Measurements from ENCODE around the gene DMPK.

The DMPK gene

DNA sequence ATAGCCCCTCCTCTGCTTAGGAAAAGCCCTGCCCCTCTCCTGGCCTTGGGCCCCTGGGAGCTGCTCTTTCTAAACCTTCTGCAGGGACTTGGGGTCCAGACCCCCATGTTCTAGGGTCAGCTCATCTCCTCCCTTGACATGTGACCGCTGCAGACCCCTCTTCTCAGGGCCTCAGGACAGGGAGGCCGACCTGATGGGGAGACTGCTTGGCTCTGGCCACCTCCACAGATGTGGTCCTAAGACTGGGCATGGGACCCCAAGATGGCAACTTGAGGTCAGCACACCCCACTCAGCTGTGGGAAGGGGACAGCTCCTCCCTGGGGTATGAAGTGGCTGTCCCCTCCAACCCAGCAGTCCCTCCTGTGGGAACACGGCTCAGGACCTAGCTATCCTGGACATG lies 9.4 kb downstream of the DMPK start:
- DNase-seq (ENCODE audit: insufficient read length, low spot score) (no peak), FAIRE-seq (no peak)
- TF ChIP-seq, protein P1, sequence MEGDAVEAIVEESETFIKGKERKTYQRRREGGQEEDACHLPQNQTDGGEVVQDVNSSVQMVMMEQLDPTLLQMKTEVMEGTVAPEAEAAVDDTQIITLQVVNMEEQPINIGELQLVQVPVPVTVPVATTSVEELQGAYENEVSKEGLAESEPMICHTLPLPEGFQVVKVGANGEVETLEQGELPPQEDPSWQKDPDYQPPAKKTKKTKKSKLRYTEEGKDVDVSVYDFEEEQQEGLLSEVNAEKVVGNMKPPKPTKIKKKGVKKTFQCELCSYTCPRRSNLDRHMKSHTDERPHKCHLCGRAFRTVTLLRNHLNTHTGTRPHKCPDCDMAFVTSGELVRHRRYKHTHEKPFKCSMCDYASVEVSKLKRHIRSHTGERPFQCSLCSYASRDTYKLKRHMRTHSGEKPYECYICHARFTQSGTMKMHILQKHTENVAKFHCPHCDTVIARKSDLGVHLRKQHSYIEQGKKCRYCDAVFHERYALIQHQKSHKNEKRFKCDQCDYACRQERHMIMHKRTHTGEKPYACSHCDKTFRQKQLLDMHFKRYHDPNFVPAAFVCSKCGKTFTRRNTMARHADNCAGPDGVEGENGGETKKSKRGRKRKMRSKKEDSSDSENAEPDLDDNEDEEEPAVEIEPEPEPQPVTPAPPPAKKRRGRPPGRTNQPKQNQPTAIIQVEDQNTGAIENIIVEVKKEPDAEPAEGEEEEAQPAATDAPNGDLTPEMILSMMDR (IDR thresholded peaks at IDR 0.05; ENCODE audit: insufficient read depth, missing control alignments) = no peak

DNA sequence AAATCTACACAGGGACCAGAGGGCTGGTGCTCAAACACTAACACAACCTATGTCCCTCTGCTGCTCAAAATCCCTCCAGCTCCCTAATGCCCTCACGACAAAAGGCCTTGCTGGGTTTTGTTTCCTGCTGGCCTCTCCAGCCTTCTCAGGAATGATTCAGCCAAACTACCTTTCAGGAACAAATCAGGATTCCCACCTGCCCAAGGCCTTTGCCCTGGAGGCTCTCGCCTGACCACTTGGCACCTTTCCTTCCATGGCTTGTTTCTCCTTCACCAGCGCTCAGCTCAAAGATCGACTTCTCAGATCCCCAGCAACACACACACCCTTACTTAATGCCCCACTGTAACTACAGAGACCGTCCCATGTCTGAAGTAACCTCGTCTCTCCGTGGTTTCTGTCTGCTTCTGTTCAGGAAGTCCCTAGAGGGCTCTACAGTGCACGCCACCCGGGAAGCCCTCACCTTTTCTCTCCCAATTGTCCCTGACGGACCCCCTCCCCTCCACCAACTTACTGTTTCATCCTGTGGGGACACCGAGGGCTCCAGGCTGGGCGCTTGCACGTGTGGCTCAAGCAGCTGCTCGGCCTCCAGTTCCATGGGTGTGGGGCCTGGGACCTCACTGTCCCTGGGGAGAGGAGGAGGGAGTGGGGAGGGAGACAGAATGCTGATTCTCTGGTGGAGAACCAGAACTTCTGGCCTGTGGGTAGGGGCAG lies 10.0 kb downstream of the DMPK start:
- no peak for DNase-seq (ENCODE audit: insufficient read length, low spot score)
- FAIRE-seq = no peak
- TF ChIP-seq, protein P1 (IDR thresholded peaks at IDR 0.05; ENCODE audit: insufficient read depth, missing control alignments) = no peak

DNA sequence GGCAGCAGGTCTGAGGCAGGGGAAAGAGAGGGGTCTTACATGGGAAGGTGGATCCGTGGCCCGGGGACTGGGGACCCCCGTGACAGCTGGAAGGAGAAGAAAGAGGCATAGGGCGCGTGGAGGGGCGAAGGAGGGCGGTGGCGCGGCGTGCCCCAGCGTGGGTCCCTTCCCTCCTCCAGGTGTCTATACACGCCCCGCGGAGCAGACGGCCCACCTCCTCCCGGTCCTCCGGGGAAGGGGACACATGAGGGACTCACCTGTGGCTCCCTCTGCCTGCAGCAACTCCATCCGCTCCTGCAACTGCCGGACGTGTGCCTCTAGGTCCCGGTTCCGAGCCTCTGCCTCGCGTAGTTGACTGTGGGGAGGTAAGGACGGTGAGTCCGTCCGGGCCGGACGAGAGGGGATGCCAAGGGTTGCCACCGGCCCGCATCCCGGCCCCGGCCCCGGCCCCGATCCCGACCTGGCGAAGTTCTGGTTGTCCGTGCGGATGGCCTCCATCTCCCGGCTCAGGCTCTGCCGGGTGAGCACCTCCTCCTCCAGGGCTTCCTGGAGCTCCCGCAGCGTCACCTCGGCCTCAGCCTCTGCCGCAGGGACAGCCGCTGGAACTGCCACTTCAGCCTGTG lies 10.9 kb downstream of the DMPK start:
- TF ChIP-seq, protein P1 (IDR thresholded peaks at IDR 0.05; ENCODE audit: insufficient read depth, missing control alignments) = no peak
- FAIRE-seq = no peak
- DNase-seq (ENCODE audit: insufficient read length, low spot score) = no peak

DNA sequence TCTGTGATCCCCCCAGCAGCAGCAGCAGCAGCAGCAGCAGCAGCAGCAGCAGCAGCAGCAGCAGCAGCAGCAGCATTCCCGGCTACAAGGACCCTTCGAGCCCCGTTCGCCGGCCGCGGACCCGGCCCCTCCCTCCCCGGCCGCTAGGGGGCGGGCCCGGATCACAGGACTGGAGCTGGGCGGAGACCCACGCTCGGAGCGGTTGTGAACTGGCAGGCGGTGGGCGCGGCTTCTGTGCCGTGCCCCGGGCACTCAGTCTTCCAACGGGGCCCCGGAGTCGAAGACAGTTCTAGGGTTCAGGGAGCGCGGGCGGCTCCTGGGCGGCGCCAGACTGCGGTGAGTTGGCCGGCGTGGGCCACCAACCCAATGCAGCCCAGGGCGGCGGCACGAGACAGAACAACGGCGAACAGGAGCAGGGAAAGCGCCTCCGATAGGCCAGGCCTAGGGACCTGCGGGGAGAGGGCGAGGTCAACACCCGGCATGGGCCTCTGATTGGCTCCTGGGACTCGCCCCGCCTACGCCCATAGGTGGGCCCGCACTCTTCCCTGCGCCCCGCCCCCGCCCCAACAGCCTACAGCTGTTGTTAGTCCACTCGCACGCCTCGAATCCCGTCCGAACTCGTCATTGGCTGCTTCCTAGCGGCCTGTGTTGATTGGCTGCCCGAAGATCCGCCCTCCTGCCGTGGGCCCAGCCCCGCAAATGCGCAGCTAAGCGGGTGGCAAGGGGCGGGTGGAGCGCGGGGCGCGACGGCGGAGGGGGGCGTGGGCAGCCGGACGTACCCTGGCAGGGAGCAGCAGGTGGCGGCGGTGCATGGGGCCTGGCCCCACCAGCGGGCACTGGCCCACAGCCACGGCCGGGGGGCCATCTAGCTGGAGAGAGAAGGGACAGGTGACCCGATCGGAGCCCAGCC lies 11.8 kb downstream of the DMPK start:
- DNase-seq (ENCODE audit: insufficient read length, low spot score) (peak; percentile 98), FAIRE-seq (no peak)
- TF ChIP-seq, protein P1 (IDR thresholded peaks at IDR 0.05; ENCODE audit: insufficient read depth, missing control alignments) = peak; percentile 65

DNA sequence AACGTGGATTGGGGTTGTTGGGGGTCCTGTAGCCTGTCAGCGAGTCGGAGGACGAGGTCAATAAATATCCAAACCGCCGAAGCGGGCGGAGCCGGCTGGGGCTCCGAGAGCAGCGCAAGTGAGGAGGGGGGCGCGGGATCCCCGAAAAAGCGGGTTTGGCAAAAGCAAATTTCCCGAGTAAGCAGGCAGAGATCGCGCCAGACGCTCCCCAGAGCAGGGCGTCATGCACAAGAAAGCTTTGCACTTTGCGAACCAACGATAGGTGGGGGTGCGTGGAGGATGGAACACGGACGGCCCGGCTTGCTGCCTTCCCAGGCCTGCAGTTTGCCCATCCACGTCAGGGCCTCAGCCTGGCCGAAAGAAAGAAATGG lies 12.5 kb downstream of the DMPK start:
- DNase-seq (ENCODE audit: insufficient read length, low spot score) = no peak
- FAIRE-seq = no peak
- TF ChIP-seq, protein P1 (IDR thresholded peaks at IDR 0.05; ENCODE audit: insufficient read depth, missing control alignments) = no peak

DNA sequence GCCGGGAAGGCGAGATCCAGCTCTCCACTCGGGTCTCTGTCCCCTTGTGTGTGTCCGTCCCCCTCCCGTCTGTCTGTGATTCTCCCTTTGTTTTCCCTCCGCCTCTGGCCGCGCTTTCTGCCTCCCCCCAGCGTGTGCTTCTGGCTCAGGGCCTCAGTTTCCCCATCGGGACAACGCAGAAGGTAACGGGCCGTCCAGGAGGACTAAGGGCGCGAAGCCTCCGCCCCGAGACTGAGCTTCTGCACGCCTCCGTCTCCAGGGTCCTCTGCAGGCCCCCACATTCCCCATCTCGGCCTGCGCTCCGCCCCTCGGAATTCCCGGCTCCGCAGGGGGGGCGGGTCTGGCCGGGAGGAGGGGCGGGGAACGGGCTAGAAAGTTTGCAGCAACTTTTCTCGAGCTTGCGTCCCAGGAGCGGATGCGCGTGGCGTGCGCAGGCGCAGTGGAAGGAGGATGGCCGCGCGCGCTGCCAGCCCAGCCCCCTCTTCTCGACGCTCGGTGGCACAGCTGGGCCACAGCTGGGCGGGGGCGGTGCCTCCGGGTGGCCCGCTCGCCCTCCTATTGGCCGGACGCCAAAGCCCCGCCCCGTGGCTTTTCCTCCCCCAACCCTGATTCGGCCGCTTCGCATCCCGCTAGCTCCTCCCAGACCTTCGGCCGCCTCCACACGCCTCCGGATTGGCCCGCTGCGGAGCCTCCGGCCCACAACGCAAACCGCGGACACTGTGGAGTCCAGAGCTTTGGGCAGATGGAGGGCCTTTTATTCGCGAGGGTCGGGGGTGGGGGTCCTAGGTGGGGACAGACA lies 13.1 kb downstream of the DMPK start, which contains the start of gene SIX5:
TSS of gene SIX5 (minus strand) at position 269 of the 799 bp plus-strand sequence. CDS start 408 bp downstream, outside the sequence.
- DNase-seq (ENCODE audit: insufficient read length, low spot score) (peak; percentile 93), FAIRE-seq (no peak)
- TF ChIP-seq, protein P1 (IDR thresholded peaks at IDR 0.05; ENCODE audit: insufficient read depth, missing control alignments) = no peak

Data from D721Med (cell line).